A673 (cell line): ENCODE data around the gene AFF2. TPM values are rescaled to one million over a fixed set of nuclear protein-coding genes. Genes with fewer than 3 reads are reported as not detected.

ENCODE experiments used
- BruUV-seq: library from RNA; stranded (reverse); fragments of 400-500 nt; replicated peaks from 2 replicates; lab custom pipeline; 2021; lab: Mats Ljungman, UMichigan
- CTCF ChIA-PET: fragments of 300-600 bp; sonication (Branson Sonifier 250); formaldehyde crosslinking; loops from one replicate; lab custom pipeline; 2022; ENCODE audit warnings: antibody characterized with exemption; lab: Charles Lee
- POLR2A ChIA-PET: fragments of 300-600 bp; sonication (Branson Sonifier 250); formaldehyde crosslinking; loops from one replicate; lab custom pipeline; 2022; ENCODE audit warnings: antibody characterized with exemption; ENCODE audit not compliant: low non-redundant PET; lab: Charles Lee
- DNase-seq: peaks from one replicate; pipeline ENCODE4 v3.0.0-alpha.2; 2015; ENCODE audit warnings: low spot score
- H3K27ac ChIP-seq: fragments of 200-600 bp; sonication (generic); 2 replicates; pipeline ENCODE4 v1.5.1; 2016; ENCODE audit warnings: mixed run types, low read depth, mild to moderate bottlenecking, mixed read lengths, antibody characterized with exemption, low read length; ENCODE audit not compliant: poor library complexity, severe bottlenecking
- H3K27me3 ChIP-seq: fragments of 200-600 bp; sonication (generic); replicated peaks from 2 replicates; pipeline ENCODE4 v1.6.1; 2017; ENCODE audit warnings: mixed run types, low read depth, mild to moderate bottlenecking, mixed read lengths, antibody characterized with exemption, low read length; ENCODE audit not compliant: insufficient read depth, poor library complexity
- H3K36me3 ChIP-seq: fragments of 200-600 bp; sonication (generic); 2 replicates; pipeline ENCODE4 v1.6.1; 2016; ENCODE audit warnings: mixed run types, mild to moderate bottlenecking, mixed read lengths, antibody characterized with exemption, low read length; ENCODE audit not compliant: insufficient read depth, poor library complexity, severe bottlenecking
- H3K4me1 ChIP-seq: fragments of 200-600 bp; sonication (generic); 2 replicates; pipeline ENCODE4 v1.6.1; 2017; ENCODE audit warnings: mixed run types, mild to moderate bottlenecking, mixed read lengths, antibody characterized with exemption, low read length; ENCODE audit not compliant: insufficient read depth, poor library complexity, severe bottlenecking
- H3K4me3 ChIP-seq: fragments of 200-600 bp; sonication (generic); 2 replicates; pipeline ENCODE4 v1.5.1; 2016; ENCODE audit warnings: low read depth, mixed run types, mild to moderate bottlenecking, mixed read lengths, low read length; ENCODE audit not compliant: poor library complexity, severe bottlenecking
- H3K9me3 ChIP-seq: fragments of 200-600 bp; sonication (generic); 2 replicates; pipeline ENCODE4 v1.6.1; 2016; ENCODE audit warnings: mixed run types, low read depth, mild to moderate bottlenecking, mixed read lengths, antibody characterized with exemption, low read length; ENCODE audit not compliant: poor library complexity, severe bottlenecking
- EZH2 ChIP-seq: fragments of 200-600 bp; sonication (generic); IDR thresholded peaks from 2 replicates; pipeline ENCODE4 v1.6.1; 2017; ENCODE audit warnings: borderline replicate concordance, low read depth, mild to moderate bottlenecking, mixed read lengths, antibody characterized with exemption, low read length; ENCODE audit not compliant: poor library complexity, severe bottlenecking
- intact Hi-C: fragments of 100-400 bp; cut with micrococcal nuclease; formaldehyde crosslinking; loops from one replicate; pipeline ENCODE4 v1.10.0; 2022; ENCODE audit not compliant: unreplicated experiment
- total RNA-seq: library from RNA; stranded (reverse); gene quantifications from 2 replicates; pipeline ENCODE4 v1.2.3, GENCODE V29; 2021
- TF ChIP-seq, protein P1 (sequence below): fragments of 300-800, 200-600 bp; sonication (generic); conservative IDR thresholded peaks from 2 replicates; pipeline ENCODE4 v1.5.1; 2017; ENCODE audit warnings: low read depth, mild to moderate bottlenecking, antibody characterized with exemption, low read length, moderate library complexity, mixed read lengths

AFF2 gene
- total RNA-seq, 1 experiment from 2014 or later: not detected

DNA sequence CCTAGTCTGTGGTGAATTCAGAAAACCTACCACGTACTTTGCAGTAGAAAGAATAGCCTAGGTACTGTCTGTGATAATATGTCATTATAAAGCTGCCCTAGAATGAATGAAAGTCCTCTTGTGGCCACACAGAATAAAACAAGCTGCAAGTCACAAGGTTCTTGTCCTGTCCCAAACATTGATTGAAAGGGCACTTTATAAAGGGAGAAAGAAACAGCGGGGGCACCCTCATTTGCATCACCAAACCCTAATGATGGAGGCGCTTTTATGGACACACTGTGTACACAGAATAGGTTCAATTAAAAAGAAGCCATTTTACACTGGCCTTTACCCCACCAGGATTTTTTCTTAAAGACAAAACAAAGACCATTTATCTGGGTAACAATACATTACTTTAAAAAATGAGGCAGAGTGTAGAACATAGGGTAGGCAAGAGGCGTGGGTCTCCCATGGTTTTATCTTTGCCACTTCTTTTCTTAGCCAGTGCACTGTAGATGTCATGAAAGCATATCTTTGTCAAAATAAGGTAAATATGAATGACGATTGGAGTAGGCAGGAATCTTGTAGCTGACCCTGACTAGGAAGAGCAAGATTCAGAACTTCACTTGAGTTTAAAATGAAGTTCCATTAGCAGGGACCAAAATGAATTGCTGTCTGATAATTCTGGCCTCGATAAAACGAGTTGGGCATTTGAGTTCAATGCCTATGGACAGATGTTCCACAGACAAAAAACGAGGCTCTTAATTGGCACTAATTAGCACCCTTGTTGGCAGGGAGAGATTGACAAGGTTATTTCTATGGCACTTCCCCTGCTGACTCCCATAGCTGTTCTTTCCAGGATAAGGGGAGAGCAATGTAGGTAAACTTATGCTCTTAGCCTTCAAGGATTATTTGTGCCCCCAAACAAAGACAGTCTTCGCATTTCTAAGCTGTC is 365.1 kb downstream of the AFF2 start:
- Histone ChIP-seq H3K36me3 (no peaks in the 10 kb centered on the region), H3K4me1 (no peaks in the 10 kb centered on the region), H3K9me3 (no peaks in the 10 kb centered on the region), H3K27ac (no peak overlapping the region), H3K27me3 (no peaks in the 10 kb centered on the region), H3K4me3 (no peak overlapping the region)
- BruUV-seq: no TSS peak
- TF ChIP-seq, protein P1, sequence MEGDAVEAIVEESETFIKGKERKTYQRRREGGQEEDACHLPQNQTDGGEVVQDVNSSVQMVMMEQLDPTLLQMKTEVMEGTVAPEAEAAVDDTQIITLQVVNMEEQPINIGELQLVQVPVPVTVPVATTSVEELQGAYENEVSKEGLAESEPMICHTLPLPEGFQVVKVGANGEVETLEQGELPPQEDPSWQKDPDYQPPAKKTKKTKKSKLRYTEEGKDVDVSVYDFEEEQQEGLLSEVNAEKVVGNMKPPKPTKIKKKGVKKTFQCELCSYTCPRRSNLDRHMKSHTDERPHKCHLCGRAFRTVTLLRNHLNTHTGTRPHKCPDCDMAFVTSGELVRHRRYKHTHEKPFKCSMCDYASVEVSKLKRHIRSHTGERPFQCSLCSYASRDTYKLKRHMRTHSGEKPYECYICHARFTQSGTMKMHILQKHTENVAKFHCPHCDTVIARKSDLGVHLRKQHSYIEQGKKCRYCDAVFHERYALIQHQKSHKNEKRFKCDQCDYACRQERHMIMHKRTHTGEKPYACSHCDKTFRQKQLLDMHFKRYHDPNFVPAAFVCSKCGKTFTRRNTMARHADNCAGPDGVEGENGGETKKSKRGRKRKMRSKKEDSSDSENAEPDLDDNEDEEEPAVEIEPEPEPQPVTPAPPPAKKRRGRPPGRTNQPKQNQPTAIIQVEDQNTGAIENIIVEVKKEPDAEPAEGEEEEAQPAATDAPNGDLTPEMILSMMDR: no peak
- no peak for TF ChIP-seq EZH2
- DNase-seq: no peak
- CTCF ChIA-PET: no interaction called here
- POLR2A ChIA-PET: no interaction called here
- intact Hi-C loops: no loop called here

DNA sequence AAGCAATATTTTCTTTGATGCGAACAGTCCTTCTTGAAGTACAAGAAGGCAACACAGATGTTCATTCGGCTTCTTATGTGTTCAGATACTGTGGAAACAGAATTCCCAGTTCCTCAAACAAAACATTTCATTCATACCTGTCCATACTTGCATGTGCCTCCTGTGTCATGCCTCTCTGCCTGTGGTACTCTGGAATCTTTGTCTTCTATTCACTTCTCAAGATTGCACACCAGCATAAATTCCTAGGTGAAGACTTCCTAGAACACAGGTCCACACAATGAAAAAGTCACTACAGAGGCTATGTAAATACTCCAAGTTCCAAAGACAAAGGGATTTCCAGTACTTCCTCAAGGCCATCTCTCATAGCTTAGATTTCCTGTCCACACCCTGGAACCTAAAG is 367.2 kb downstream of the AFF2 start:
- DNase-seq: no peak
- ChIA-PET POLR2A (interaction anchor here (0.6 kb wide), 1 partner anchor 40 kb away, joined by 3 read pairs; no protein-coding TSS in a partner anchor), CTCF (no interaction called here)
- BruUV-seq: no TSS peak
- H3K4me1 ChIP-seq: no peaks in the 10 kb centered on the region
- no peak overlapping the region for H3K4me3 ChIP-seq
- intact Hi-C loops: no loop called here
- H3K27ac ChIP-seq: no peak overlapping the region
- no peaks in the 10 kb centered on the region for H3K27me3 ChIP-seq
- TF ChIP-seq, protein P1: no peak
- no peak for TF ChIP-seq EZH2
- no peaks in the 10 kb centered on the region for H3K9me3 ChIP-seq
- no peaks in the 10 kb centered on the region for H3K36me3 ChIP-seq

DNA sequence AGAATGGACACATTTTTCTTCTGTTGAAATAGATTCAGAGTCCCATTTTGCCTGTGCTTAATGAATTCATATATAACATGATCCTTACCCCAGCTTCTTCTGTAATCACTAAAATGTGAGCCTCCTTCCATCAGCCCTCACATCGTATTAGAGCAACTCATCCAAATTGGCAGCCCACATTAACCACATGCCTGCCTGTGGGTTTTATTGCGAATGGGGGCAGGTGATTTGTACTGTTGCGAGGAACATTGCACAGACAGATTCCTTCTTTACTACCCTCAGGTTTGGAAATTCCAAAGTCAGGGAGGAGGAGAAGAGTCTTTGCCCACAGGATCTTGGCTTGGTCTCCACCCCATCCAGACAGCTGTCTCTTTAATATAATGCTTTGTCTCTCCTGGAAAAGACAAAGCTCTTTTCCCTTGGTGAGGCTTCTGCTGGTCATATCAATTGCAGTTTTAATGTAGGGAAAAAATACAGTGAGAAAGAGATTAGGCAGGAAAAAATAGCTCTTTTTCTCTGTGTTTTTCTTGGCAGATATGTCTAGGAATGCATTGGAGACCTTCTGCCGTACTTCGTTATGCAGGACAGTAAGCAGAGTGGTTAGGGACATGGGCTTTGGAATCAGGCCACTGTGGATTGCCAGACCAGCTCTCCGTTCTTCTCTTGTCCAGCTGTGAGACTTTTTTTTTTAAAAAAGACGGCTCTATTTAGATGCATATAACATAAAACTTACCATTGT is 371.2 kb downstream of the AFF2 start:
- Histone ChIP-seq H3K27me3 (no peaks in the 10 kb centered on the region), H3K4me1 (no peaks in the 10 kb centered on the region), H3K4me3 (no peak overlapping the region), H3K27ac (no peak overlapping the region), H3K36me3 (no peaks in the 10 kb centered on the region), H3K9me3 (no peaks in the 10 kb centered on the region)
- TF ChIP-seq, protein P1: no peak
- TF ChIP-seq EZH2: no peak
- no peak for DNase-seq
- CTCF ChIA-PET: no interaction called here
- BruUV-seq: no TSS peak
- intact Hi-C loops: no loop called here
- POLR2A ChIA-PET: no interaction called here
